K562 (cell line): ENCODE results near the gene PPP1R1C.

Experiments
- CCNT2 ChIP-seq: IDR thresholded peaks from 2 replicates; pipeline ENCODE4 v1.6.1; 2011; ENCODE audit warnings: borderline replicate concordance, low read depth, mild to moderate bottlenecking, moderate library complexity, mixed read lengths, low read length; ENCODE audit not compliant: insufficient read length; ENCODE audit errors: extremely low read depth
- MCM5 ChIP-seq: fragments of 450-650 bp; IDR thresholded peaks from 2 replicates; pipeline ENCODE4 v1.6.1; 2016; ENCODE audit warnings: low read depth
- MTA1 ChIP-seq: fragments of 450-650 bp; IDR thresholded peaks from 2 replicates; pipeline ENCODE4 v1.6.1; 2017; ENCODE audit warnings: borderline replicate concordance
- MYC ChIP-seq, 2 experiments: fragments of 250-450 bp in 1 of 2; sonication (Bioruptor Pico) in 1 of 2; IDR thresholded peaks; 2 replicates each; pipeline versions ENCODE4 v1.5.1 to v1.6.1; 2012 to 2021; ENCODE audit warnings: low read depth in 2 of 2, borderline replicate concordance in 1 of 2, improper control_type of control experiment in 1 of 2, low read length in 1 of 2, mild to moderate bottlenecking in 1 of 2, moderate library complexity in 1 of 2
- PHB2 ChIP-seq: fragments of 450-650 bp; IDR thresholded peaks from 2 replicates; pipeline ENCODE4 v1.6.1; 2017; ENCODE audit warnings: low read depth
- SIRT6 ChIP-seq: IDR thresholded peaks from one replicate; pipeline ENCODE4 v1.6.1; 2012; ENCODE audit warnings: low read depth, mild to moderate bottlenecking, control low read depth, inconsistent platforms, low read length, moderate library complexity

- TF ChIP-seq CCNT2 (no peak), PHB2 (no peak), MTA1 (no peak), MCM5 (no peak), SIRT6 (no peak), MYC (IDR thresholded peaks at IDR 0.05; ENCODE audit: low read depth, low read length) (no peak), MYC (CRISPR knock-in tag; IDR thresholded peaks at IDR 0.05; ENCODE audit: borderline replicate concordance, low read depth) (no peak)
Observed at GRCh38 chr2:182062329-182062972, 76.8 kb downstream of the PPP1R1C start.
